Measurements from ENCODE around the gene NCOA1.

- TF ChIP-seq ZNF565 (CRISPR knock-in tag; conservative IDR thresholded peaks at IDR 0.05; ENCODE audit: low read depth) (no peak), ZFP3 (CRISPR knock-in tag; IDR thresholded peaks at IDR 0.05) (no peak), CREB5 (CRISPR knock-in tag; IDR thresholded peaks at IDR 0.05; ENCODE audit: low read depth) (no peak), PATZ1 (CRISPR knock-in tag; IDR thresholded peaks at IDR 0.05; ENCODE audit: borderline replicate concordance) (no peak), TCF4 (CRISPR knock-in tag; IDR thresholded peaks at IDR 0.05; ENCODE audit: borderline replicate concordance) (no peak), GLIS3 (CRISPR knock-in tag; IDR thresholded peaks at IDR 0.05) (no peak), ZFP30 (CRISPR knock-in tag; IDR thresholded peaks at IDR 0.05) (no peak), RARB (CRISPR knock-in tag; IDR thresholded peaks at IDR 0.05) (no peak), TSHZ2 (CRISPR knock-in tag; IDR thresholded peaks at IDR 0.05) (no peak), CSDC2 (CRISPR knock-in tag; IDR thresholded peaks at IDR 0.05) (no peak), ARNTL (CRISPR knock-in tag; IDR thresholded peaks at IDR 0.05; ENCODE audit: borderline replicate concordance, low read depth) (no peak), BACH2 (CRISPR knock-in tag; IDR thresholded peaks at IDR 0.05; ENCODE audit: borderline replicate concordance) (no peak), ZNF8 (CRISPR knock-in tag; IDR thresholded peaks at IDR 0.05) (no peak)
Observed at GRCh38 chr2:24451805-24452501, 39.1 kb upstream of the NCOA1 start.

Data from SK-N-SH treated with all-trans-retinoic acid at 6 μM for 48 hours (cell line).